GM19468 (cell line): ENCODE measurements around the gene FSTL3.
A peak's percentile ranks its signal among the peaks of the same experiment; 100 is the strongest.
"Not testable (repeated sequence)": the region's sequence is repeated elsewhere in the genome, so short reads cannot be mapped to it uniquely, and the experiment has no call there.

Experiments used
- ATAC-seq: cut with Tn5 transposase; IDR thresholded peaks from one replicate; pipeline ENCODE4 v1.9.1; 2021; ENCODE audit warnings: mild to moderate bottlenecking, moderate library complexity, moderate number of reproducible peaks; ENCODE audit not compliant: unreplicated experiment; ENCODE audit errors: extremely low read depth

Gene FSTL3

DNA sequence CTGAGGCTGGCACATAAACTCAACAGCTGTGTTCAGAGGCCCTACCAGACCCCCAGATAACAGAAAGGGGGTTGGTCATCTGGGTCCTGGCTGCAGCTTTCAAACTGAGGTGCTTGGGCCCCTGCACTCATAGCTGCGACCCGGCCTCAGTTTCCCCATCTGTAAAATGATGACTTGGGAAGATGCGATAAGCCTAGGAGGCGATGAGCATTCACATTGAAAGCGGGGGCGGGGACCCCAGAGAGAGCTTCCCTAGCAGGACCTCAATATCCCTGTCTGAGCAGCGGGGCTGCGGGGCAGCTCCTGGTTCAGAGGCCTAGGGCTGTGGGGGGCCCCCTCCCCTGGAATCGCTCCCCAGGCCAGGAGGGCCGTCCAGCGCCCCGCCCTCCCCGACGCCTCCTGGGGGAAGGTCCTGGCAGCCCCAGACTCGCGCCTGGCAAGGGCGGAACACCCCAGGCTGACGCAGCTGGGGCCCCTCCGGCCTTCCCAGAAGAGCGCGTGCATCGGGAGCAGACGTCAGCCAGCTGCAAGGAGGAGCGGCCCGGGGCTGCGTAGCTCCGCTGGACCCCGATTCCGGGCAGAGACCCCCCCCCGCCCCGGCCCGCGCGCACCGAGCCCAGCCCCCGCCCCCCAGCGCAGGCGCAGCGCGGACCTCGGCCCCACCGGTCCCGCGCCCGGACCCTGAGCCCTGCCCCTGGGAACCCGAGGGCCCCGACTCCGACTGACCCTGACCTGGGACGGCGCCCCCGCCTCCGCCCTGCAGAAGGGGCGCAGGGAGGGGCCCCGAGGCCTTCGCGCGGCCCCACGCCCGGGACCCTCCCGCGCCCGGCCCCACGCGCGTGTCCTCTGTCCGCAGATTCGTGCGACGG, 3.5 kb downstream of the FSTL3 start:
- ATAC-seq: no peak

DNA sequence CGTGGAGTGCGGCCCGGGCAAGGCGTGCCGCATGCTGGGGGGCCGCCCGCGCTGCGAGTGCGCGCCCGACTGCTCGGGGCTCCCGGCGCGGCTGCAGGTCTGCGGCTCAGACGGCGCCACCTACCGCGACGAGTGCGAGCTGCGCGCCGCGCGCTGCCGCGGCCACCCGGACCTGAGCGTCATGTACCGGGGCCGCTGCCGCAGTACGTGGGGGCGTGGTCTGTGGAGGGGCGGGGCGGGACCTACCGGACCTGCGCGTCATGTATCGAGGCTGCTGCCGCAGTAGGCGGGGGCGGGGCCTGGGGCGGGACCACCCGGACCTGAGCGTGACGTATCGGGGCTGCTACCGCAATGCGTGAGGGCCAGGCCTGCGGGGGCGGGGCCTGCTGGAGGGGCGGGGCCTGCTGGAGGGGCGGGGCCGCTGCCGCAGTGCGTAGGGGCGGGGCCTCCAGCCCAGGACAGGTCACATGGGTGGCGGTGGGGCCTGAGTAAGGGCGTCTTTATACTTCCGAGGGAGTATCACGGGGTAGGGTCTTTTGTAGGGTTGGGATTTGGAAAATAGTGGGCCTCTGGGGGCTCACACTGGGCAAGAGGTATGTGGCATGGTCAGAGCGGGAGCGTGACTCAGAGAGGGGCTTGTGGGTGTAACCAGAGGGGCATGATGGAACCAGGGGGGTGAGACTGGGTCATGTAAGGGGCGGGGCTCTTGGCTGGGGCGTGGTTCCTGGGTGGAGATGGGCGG, 4.3 kb downstream of the FSTL3 start:
- peak; percentile 74 for ATAC-seq

DNA sequence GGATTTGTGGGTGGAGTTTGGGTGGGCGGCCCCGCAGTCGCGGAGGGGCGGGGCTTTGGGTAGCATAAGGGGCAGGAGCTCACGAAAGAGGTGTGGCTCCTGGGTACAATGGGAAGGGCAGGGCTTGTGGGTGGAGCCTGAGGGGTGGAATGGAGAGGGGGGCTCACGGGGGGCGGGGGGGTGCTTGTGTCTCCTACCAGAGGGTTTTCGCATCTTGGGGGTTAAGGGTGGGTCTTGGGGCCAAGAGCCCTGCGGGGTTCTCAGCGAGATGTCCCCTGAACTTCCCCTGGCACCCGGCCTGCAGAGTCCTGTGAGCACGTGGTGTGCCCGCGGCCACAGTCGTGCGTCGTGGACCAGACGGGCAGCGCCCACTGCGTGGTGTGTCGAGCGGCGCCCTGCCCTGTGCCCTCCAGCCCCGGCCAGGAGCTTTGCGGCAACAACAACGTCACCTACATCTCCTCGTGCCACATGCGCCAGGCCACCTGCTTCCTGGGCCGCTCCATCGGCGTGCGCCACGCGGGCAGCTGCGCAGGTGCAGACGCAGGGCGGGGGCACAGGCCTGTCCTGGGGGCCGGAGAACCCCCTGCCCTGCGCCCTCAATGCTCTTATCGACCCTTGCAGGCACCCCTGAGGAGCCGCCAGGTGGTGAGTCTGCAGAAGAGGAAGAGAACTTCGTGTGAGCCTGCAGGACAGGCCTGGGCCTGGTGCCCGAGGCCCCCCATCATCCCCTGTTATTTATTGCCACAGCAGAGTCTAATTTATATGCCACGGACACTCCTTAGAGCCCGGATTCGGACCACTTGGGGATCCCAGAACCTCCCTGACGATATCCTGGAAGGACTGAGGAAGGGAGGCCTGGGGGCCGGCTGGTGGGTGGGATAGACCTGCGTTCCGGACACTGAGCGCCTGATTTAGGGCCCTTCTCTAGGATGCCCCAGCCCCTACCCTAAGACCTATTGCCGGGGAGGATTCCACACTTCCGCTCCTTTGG, 5.1 kb downstream of the FSTL3 start:
- no peak for ATAC-seq

DNA sequence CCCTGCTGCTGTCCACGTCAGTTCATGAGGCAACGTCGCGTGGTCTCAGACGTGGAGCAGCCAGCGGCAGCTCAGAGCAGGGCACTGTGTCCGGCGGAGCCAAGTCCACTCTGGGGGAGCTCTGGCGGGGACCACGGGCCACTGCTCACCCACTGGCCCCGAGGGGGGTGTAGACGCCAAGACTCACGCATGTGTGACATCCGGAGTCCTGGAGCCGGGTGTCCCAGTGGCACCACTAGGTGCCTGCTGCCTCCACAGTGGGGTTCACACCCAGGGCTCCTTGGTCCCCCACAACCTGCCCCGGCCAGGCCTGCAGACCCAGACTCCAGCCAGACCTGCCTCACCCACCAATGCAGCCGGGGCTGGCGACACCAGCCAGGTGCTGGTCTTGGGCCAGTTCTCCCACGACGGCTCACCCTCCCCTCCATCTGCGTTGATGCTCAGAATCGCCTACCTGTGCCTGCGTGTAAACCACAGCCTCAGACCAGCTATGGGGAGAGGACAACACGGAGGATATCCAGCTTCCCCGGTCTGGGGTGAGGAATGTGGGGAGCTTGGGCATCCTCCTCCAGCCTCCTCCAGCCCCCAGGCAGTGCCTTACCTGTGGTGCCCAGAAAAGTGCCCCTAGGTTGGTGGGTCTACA, 6.6 kb downstream of the FSTL3 start:
- no peak for ATAC-seq

DNA sequence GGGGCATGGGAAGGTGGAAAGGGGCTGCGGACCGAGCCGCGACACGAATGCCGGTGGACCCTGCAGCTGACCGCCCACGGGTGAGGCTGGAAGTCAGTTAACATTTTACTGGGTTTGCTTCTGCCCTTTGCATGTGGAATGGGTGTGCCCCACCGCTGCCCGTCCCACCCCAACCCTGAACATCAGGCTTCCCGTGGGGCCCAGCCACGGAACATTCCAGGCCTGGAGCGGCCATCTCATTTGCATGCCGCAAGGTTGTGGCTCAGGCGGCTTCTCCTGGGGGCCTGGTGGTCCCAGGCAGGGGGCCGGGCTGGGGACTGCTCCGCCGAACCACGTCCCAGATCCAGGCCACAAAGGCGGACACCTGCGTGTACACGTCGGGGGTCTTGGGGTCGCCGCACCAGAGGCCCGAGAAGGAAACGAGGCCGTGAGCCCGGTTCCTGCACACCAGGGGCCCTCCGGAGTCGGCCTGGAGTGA, 9.3 kb downstream of the FSTL3 start:
- ATAC-seq: no peak

DNA sequence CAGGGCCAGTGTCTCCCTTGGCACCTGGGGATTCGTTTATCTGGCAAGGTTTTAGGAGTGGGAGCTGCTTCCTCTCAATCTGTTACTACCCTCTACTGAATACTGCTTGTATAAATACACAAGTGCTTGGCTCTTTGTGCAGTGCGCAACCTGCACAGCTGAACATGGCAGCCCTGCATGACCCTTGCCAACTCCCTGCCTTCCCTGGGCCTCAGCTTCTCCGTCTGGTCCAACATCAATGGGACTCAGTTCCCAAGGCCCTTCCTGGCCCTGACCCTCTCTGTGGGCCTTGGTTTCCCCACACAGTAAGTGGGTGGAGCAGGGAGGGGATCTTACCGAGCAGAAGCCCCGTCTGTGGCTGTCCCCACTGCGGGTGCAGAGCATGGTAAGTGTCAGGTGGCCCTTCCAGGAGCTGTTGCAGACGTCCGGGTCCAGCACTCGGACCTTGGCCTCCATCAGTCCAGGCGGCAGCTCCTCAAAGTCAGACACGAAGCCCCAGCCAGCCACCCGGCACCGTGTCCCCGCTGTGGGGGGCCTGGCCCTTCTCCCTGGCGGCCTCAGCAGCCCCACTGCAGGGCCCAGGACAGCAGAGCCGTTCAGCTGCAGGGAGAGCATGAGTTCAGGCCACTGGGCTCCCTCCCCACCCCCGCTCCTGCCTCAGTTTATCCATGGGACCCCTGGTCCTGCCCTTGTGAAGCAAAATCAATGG, 10.6 kb downstream of the FSTL3 start:
- no peak for ATAC-seq

DNA sequence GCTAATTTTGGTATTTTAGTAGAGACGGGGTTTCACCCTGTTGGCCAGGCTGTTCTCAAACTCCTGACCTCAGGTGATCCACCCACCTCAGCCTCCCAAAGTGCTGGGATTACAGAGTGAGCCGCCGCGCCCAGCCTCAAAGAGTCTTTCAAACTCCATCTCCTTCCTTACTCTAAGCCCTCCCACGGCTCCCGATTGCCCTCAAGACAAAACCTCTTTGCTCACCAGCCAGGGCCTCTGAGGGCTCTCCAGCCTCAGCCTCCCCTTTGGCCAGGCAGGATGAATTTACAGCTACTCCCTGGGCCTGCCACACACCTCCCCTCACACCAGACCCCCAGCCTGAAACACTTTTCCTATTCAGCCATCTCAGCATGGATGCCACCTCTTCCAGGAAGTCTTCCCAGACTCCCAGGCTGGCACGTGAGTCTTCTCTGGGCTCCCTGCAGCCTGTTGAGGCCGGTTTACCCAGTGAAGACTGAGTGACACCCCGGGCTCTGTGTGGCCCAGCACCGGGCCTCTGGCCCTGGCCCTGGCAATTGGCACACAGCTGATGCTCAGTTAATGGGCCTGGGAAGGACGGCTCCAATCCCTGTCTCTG, 11.5 kb downstream of the FSTL3 start:
- ATAC-seq: no peak

DNA sequence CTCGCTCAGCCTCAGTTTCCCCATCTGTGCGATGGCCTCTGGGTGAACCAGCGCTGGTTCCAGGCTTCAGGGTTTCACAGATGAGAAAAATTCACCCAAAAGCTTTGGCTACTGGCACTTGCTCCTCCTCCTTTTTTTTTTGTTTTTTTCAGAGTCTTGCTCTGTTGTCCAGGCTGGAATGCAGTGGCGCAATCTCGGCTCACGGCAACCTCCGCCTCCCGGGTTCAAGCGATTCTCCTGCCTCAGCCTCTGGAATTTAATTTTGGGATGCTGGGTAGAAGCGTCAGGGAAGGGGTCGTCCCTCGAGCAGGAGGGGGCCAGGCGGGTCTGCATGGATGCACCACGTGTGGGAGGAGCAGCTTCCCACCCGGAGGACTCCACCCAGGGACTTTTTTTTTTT, 12.0 kb downstream of the FSTL3 start:
- no peak for ATAC-seq

DNA sequence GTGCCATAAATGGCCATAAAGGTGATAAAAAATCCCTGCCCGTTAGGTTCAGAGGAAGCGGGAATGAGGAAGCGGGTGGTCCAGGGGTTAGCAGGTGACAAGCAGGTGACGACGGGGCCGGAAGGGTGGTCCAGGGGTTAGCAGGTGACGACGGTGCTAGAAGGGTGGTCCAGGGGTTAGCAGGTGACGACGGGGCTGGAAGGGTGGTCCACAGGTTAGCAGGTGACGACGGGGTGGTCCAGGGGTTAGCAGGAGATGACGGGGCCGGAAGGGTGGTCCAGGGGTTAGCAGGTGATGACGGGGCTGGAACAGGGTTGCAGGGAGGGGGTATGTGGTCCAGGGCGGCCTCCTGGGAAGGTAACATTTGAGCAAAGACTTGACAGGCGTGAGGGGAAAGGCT, 12.8 kb downstream of the FSTL3 start:
- no peak for ATAC-seq

DNA sequence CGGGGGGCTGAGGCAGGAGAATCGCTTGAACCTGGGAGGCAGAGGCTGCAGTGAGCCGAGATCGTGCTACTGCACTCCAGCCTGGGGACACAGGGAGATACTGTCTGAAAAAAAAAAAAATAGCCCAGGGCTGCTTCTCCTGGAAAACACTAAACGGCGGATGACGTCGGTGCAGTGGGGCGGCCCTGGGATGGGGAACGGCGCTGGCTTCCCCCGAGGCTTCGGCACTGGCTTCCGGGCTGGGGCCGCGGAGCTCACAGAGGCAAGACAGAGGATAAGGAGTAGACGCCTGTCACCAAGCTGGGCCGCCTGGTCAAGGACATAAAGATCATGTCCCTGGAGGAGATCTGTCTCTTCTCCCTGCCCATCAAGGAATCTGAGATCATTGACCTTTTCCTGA, 14.0 kb downstream of the FSTL3 start:
- ATAC-seq: no peak

DNA sequence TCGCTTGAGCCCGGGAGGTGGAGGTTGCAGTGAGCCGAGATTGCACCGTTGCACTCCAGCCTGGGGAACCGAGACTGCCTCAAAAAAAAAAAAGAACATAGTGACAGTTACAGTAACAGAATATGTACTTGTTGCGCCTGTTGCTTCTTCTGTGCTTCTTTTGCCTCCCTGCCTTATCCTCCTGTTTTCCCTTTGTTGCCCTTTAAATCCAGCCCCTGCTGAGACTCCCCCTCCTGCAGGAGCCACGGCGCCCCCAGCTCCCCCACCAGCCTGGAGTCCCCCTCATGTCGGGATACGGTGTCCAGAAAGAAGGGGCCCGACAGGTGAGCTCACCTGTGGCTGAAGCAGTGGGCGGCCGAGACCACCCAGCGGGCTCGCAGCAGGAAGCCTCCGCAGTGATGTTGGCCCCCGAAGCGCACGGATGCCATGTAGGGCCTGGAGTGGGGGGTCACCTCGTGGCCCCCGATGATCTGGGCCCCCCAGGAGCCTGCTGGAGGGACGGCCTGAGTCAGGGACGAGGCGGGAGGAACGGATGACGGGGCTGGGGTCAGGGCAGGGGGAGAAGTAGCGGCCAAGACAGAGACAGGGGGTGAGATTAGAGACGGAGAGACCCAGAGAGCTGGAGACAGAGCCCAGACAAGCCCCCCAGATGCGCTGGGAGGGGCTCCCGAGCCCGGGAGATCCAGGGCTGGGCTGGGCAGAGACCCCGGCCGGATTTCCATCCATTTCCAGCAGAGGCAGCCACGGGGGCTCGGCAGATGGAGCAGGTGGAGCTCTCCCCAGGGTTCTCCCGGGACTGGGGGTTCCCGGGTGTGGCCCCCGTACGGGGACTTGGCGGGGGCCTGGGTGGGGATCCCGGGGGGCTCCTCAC, 18.5 kb downstream of the FSTL3 start:
- no peak for ATAC-seq

DNA sequence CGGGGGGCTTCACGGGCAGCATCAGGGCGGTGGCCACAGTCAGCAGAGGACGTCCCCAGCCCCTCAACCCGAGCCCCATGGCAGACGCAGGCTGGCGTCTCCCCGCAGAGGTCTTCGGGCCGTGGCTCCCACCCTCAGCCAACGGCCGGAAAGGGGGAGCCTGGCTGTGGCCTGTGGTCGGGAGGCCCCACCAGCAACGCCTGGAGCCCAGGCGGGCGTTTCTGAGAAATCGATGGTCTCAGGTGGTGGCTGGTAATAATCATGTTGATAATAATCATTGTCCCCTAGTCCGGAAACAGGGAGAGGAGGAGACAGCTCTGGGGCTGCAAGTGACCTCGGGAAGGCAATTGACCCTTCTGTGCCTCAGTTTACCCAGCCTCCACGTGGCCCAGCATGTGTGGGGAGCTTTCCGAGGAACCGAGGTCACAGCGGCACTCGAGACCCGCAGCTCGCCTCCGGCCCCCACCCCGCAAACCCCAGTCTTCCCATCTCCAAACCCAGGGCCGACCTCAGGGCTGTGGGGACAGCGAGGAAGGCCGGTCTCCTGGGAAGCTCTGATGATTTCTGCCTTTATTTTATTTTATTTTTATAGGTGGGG, 19.3 kb downstream of the FSTL3 start, which contains the start of gene PRSS57:
Gene PRSS57, minus strand, starts transcription at position 101 of the 598 bp plus-strand sequence. Its CDS starts 22 bp downstream, at position 79.
- ATAC-seq: no peak

DNA sequence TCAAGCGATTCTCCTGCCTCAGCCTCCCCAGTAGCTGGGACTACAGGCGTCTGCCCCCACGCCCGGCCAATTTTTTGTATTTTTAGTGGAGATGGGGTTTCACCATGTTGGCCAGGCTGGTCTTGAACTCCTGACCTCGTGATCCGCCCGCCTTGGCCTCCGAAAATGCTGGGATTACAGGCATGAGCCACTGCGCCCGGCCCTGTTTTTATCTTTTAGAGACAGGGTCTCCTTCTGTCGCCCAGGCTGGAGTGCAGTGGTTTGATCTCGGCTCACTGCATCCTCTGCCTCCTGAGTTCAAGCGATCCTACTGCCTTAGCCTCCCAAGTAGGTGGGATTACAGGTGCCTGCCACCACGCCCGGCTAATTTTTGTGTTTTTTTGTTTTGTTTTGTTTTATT, 22.3 kb downstream of the FSTL3 start:
- ATAC-seq: not testable (repeated sequence)

DNA sequence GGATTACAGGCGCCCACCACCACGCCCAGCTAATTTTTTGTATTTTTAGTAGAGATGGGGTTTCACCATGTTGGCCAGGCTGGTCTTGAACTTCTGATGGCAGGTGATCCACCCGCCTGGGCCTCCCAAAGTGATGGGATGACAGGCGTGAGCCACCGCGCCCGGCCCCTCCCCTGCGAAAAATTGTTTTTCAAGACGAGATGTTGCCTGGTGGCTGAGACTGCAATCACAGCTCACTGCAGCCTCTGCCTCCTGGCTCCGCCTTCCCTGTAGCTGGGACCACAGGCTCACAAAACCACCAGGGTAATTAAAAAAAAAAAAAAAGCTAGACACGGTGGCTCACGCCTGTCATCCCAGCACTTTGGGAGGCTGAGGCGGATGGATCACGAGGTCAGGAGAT, 23.7 kb downstream of the FSTL3 start:
- not testable (repeated sequence) for ATAC-seq

DNA sequence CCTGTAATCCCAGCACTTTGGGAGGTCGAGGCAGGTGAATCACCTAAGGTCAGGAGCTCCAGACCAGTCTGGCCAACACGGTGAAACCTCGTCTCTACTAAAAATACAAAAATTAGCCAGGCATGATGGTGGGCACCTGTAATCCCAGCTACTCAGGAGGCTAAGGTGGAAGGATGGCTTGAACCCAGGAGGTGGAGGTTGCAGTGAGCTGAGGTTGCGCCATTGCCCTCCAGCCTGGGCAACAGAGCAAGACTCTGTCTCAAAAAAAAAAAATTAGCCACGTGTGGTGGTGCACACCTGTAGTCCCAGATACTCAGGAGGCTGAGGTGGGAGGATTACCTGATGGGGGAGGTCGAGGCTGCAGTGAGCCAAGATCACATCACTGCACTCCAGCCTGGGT, 26.7 kb downstream of the FSTL3 start:
- ATAC-seq: not testable (repeated sequence)

DNA sequence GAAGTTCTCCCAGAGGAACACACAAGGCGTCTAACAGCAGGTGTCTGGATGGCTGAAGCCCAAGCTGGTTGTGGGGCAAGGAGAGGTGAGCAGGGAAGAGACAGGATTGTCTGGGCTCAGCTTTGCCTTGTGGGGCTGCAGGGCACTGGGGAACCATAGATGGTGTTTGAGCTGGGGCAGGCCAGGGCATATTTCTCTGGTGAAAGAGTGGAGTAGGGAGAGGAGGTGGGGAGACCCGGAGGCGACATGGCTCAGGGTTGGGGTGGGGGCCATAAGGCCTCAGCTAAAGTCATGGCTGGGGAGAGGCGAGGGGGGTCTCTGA, 27.1 kb downstream of the FSTL3 start:
- no peak for ATAC-seq

DNA sequence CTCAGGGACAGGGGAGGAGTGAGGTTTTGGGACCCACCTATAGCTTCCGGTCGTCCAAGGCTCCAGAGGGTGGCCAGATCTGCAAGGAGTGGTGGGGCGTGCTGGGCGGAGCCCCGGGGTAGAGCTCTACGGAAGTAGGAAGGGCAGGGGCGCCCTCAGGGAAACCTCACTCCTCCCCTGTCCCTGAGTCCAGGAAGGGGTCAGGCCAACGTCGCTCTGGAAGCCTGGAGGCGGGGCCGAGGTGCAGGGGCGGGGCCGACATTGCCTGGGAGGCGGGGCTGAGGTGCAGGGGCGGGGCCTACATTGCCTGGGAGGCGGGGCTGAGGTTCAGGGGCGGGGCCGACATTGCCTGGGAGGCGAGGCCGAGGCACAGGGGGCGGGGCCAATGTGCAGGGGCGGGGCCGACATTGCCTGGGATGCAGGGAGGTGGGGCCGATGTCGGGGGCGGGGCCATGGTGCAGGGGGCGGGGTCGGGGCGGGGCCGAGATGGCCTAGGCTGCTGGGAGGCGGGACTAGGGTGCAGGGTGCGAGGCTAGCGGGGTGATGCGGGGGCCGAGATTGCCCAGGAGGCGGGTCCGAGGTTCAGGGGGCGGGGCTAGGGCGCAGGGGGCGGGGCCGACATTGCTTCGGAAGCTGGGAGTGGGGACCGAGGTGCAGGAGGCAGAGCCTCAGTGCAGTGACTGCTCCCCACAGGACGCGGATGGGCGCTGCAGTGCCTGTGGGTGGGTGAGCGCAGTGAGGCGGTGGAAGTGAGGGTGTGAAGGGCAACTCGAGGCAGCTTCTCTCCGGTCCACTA, 27.7 kb downstream of the FSTL3 start:
- no peak for ATAC-seq
